NCI-H2081 (cell line): Measurements from ENCODE around the gene APOBEC3B.
"Not testable (repeated sequence)": the region's sequence is repeated elsewhere in the genome, so short reads cannot be mapped to it uniquely, and the experiment has no call there.

Source experiments
- DNase-seq, 2 experiments: peaks; one replicate each; lab custom pipeline; 2025; lab: John Stamatoyannopoulos, UW

Gene APOBEC3B

DNA sequence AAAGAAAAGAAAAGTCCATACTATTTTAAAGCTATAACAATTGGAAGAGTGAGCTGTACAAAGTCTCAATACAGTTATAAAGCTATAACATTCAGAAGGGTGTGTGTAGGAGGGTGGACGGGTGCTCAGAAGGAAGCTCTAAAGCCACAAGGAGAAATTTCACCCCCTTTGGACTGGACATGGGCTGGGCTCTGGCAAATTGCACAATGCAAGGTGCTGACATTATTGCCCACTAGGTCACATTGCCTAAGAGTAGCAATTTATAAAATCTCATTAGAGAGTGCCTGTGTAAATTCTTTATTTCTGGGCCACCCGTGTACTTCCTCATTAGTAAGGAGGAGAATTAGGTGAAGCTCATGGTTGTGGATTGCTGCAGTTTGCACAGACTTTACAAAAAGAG is 30.4 kb upstream of the APOBEC3B start:
- DNase-seq = no peak

DNA sequence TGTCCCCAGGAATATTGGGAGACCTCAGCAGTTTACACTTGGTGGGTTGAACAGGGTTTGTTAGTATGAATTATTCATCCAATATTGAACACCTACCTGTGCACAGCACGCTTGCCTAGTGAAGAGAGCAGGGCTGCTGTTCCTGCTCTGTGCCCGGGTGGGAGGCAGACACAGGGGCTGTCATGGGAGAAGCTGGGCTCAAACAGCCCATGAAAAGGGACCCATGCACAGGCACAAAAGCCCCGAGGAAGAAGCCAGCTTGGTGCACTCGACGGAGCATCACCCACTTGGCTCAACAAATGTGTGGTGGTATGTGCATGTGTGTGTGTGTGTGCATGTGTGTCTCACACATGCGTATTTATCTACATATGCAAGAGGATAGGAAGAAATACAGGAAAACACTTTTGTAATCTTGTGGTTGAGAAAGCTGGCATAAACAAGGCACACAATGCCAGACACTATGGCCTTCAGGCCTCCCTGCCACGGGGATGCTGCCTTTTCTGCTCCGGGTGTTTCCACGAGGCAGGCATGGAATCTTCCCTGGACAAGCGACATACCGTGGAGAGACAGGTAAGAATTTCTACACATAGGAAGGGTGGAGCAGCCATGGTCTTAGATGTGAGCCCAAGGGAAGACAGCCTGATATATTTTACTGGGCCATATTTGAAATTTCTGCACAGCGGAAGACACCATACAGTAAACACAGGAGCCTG is 29.7 kb upstream of the APOBEC3B start:
- no peak for DNase-seq

DNA sequence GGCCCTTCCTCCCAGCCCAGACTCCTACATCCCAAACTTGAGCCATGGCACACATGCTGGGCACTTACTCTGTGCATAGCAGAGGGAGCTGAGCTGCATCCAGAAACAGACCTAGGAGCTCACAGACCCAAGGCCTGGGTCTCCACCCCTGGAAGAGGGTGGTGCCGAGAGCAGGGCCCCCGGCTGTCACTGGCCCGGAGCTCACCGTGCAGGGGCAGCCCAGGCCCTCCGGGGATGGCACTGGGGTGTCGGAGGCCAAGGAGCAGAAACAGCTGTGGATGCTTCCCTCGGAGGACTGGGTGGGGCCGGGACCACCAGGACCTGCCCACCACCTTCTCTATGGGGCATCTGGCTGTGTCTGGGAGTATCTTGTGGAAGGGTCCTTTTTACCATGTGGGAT is 29.1 kb upstream of the APOBEC3B start:
- no peak for DNase-seq

DNA sequence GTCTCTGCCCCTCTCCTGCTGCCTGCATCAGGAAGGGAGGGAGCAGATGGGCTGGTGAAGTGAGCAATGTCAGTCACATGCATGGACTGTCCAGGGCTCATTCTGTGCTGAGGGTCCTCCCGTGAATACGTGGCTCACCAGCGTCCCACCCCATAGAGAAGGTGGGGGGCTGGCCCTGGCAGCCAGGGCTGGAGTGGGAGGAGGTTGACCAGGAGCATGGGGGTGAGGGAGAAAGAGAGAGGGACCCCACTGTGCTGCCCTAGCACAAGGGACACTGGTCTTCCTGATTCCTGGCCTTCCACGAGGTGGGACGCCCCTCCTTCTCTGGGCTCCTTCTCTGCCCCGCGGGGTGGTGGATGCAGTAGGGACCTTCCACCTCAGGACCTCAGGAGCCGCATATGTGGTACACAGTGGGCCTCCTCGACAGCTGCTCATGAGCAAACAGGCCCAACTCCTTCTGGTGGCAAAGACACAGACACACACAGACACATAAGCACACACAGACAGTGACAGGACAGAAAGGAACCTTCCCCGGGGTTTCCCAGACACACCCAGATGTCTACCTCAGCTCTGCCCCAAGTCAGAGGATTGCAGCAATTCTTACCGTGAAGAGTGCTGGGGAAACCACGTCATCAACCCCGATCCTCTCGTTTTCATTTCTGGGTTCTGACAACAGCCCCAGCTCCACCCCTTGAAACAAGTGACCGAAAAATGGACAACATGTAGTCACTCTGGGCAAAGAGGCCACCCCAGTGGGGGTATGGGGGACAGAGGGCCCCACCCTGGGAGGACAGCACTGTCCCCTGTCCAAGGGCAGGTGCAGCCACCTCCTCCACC is 28.4 kb upstream of the APOBEC3B start:
- DNase-seq = no peak

DNA sequence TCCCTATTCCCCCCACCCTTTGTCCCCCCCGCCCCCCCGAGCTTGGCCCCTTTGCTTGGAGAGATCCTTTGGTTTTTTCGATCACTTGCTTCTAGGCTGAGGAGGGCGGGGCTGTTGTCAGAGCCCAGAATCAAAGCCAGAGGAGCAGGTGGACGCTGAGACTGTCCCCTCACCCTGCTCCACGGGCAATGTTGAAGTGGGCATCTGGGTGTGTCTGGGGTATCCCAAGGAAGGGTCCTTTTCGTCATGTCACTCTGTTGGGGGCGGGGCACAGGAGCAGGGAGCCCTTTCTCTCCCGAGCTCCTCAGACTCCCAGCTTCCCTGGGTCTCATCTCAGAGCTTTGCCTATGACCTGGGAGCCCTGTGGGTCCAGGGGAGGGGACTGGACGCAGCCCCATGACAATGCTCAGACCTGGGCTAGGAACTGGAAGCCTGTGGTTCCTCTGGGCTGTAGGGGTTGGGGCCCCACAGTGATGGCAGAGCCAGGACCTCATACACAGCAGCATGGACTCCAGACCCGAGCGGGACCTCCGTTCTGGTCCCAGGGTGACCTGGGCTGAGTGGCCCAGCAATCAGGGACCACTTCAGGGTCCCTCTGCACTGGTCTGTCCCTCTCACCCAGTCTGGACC is 27.6 kb upstream of the APOBEC3B start:
- DNase-seq = no peak

DNA sequence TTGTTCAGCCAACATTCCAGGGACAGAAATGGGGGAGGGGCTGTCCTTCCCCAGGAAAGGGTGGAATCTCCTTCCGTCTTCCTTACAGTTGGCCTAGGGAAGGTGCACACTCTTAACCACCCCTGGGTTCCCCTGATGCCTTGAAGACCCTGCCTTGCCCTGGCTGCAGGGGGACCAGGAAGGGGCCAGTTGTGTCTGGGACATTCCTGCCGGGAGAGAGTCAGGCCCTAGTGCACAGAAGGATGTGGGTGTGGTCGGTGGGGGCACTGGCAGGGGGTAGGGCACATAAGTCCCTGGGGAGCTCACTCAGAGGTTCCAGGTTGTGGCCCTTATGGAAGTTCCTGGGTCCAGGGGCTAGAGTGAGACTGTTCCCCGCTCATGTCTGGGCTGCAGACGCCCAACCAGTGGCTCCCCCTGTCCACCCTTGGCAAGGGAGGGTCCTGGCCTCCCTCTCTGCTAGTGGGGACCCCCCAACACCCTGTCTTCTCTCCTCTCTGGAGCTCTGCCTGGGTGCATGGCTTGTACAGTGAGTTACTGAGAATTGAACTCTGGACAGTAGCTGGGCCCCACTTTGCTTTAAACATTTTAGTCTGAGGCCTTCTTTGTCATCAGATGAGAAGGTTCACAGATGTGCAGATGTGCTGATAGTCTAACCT is 26.8 kb upstream of the APOBEC3B start:
- DNase-seq = no peak

DNA sequence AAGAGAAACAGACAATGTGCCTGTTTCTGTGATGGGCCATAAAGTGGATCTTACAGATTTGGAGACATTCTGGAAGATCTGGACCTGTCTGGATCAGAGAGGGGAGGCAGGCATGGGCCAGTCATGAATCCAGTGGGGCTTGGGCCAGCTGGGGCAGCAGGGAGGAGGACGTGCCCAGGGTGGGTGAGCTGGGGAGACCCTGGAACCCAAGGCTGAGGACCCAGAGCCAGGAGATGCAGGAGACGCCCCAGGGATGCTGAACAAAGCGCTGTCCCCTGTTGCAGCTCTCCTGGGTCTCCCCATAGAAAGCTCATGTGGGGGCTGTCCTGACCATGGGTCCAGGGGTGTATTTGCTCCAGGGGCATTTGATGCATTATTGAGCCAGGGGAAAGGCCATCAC is 26.2 kb upstream of the APOBEC3B start:
- no peak for DNase-seq

DNA sequence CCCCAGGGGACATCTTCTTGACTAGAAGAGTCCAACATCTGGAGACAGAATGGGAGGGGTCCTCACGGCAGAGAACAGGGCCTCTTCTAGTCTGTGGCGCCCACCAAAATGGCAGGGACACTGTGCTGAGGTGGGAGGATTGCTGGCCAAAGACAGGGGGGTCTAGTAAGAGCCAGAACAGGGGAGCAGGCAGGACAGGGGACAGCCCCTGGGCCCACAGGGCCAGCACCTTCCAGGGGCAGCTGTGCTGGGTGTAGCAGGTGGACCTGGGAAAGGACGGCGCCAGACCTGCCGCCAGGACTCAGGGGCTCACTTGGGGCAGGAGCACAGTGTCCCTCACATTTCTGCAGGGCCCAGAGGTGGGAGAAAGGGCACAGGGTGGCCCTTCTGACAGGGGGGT is 25.6 kb upstream of the APOBEC3B start:
- no peak for DNase-seq

DNA sequence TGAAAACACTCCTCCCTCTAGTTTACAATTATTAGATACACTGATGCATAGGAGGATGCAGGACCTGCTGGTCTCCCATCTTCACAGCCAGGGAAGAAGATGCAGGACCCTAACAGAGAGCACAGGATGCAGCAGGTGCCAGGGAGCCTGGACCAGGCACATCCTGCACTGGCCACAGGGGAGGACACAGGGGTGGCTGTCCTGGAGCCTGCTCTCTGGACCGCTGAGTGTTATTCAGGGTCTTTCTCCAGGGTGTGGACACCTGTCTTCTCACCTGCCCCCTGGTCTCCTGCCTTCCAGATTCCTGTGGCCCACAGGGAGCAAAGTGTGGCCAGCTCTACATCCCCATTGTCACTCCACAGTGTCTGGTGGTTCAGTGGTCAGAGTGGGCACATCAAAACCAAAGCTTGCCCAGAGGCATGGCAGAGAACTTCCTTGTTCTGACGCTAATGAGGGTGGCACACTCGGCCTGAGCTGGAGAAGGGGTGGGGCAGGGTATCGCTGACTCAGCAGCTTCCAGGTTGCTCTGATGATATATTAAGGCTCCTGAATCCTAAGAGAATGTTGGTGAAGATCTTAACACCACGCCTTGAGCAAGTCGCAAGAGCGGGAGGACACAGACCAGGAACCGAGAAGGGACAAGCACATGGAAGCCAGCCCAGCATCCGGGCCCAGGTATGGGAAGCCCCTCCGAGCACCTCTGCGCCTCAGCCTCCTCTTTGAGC is 24.9 kb upstream of the APOBEC3B start, which contains the start of gene APOBEC3A:
Gene APOBEC3A, plus strand, starts transcription at position 564 of the 725 bp plus-strand sequence. Its CDS starts 83 bp downstream, at position 647.
- no peak for DNase-seq

DNA sequence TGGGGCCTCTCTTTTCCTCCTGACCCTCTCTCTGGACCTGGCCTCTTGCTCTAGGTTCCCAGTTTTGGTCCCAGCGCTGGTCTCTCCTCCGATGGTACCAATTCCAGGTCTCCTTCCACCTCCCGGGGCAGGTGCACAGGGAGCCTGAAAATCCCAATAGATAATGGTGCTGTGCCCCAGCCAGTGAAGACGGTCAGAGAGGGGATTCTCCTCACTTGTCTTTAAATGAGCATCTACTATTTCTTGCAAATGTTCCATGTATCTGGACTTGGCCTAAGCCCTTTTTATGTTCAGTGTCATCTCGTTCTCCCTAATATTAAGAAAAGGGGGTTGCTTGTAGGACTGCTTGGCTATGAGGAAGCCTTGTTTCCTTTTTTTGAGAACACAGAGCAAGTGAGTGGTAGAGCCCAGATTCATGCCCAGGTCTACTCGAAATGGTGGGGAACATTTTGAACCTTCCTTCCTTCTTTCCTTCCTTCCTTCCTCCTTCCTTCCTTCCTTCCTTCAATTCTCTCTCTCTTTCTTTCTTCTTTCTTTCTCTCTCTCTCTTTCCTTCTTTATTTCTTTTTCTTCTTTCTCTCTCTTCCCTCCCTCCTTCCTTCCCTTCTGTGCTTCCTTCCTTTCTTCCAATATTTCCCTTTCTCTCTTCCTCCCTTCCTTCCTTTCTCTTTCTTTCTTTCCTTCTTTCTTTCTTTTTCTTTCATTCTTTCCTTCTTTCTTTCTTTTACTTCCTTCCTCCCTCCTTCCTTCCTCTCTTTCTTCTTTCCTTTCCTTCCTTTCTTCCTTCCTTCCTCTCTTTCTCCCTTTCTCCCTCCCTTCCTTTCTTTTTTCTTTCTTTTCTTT is 24.1 kb upstream of the APOBEC3B start:
- no peak for DNase-seq

DNA sequence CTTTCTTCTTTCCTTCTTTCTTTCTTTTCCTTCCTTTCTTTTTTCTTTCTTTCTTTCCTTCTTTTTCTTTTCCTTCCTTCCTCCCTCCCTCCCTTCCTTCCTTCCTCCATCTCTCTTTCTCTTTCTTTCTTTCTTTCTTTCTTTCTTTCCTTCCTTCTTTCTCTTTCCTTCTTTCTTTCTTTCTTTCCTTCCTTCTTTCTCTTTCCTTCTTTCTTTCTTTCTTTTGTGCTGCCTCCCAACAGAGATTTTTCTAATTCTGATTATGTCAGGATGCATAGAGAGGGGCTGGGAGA is 23.6 kb upstream of the APOBEC3B start:
- DNase-seq = not testable (repeated sequence)

DNA sequence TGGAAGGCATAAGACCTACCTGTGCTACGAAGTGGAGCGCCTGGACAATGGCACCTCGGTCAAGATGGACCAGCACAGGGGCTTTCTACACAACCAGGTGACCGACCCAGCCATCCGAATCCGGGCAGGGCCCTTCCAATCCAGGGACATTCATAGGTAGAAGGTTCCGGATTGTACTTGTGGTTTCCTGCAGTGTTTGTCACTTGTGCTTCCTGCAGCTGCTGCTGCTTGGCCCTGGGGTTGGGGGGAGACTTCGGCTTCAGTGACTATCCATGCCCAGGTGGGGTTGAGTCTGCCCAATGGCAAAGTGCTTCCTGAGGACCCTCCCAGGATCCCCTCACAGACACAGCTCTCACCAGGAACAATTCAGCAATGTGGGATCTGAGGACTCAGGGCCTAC is 22.6 kb upstream of the APOBEC3B start:
- no peak for DNase-seq

DNA sequence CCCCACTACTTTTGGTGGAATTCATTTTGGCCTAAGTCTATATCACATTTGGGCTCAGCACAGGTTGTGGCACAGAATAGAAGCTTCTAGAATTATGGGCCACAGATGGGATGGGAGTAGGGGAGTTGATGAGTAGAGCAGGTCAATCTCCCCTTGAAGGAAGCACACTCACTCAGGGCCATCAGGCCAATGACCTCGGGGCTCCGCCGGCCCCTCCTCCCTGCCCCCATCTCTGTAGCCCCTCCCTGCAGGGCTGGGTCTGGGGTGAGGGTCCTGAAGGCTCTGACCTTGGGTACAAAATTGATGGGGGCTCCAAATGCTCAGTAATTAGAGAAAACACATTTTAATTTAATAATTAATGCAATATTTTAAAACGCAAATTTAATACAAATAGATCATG is 21.5 kb upstream of the APOBEC3B start:
- not testable (repeated sequence) for DNase-seq

DNA sequence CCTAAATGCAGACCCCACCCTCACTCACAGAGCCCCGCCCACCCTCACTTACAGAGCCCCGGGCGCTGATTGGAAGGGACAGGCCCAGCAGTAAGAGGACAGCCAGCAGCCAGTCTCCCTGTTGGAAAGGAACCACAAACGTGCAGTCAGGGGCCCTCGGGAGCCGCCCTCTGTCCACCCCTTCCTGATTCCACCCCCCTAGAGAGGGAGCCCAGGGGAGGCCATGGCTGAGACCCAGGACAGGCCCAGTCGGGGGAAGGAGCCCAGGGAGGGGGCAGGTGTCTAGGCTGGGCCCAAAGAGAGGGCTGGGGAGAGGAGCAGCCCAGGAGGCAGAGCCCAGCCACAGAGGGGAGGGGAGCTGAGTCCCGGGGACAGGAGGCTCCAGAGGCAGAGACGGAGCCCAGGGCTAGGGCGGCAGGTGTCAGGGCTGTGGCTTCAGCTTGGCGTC is 18.8 kb upstream of the APOBEC3B start:
- not testable (repeated sequence) for DNase-seq

DNA sequence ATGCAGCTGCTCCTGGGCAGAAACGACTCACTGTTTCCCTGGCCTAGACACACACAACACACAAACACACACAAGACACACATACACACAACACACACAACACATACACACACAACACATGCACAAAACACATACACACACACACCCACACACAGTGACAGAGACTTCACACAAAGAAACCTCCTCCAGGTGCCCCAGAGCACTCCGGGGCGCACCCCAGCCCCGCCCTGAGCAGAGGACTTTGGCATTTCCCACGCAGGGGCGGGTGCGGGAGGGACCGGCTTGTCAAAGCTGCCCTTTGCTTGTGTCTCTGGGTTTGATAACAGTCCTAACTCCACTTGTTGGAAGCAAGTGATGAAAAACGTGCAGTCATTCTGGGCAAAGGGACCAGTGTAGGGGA is 18.3 kb upstream of the APOBEC3B start:
- DNase-seq = no peak

DNA sequence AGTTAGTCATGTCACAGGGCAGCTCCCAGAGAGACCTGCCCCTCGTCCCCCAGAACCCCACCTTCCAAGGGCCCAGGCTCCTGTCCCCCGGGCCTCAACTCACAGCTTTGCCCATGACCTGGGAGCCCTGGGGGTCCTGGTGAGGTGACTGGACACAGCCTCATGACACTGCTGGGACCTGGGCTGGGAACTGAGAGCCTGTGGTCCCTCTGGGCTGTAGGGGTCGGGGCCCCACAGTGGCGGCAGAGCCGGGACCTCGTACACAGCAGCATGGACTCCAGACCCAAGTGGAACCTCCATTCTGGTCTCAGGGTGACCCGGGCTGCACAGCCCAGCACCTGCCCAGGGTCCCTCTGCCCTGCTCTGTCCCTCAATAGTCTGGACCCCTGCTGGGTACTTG is 17.8 kb upstream of the APOBEC3B start:
- no peak for DNase-seq

DNA sequence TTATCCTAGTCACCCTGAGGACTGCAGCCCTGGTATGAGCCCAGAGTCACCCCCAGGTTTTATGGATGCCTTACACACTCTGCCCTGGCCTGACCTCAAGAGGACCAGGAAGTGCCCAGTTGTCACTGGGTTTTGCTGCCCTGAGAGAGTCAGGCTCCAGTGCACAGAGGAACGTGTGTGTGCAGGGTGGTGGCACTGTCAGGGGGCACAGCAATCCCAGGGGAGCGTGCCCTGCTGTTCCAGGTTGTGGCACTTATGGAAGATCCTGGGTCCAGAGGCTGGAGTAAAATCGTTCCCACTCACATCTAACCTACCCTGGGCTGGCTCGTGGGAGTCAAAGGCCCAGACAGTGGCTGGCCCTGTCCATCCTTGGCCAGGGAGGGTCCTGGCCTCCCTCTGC is 17.2 kb upstream of the APOBEC3B start:
- DNase-seq = no peak

DNA sequence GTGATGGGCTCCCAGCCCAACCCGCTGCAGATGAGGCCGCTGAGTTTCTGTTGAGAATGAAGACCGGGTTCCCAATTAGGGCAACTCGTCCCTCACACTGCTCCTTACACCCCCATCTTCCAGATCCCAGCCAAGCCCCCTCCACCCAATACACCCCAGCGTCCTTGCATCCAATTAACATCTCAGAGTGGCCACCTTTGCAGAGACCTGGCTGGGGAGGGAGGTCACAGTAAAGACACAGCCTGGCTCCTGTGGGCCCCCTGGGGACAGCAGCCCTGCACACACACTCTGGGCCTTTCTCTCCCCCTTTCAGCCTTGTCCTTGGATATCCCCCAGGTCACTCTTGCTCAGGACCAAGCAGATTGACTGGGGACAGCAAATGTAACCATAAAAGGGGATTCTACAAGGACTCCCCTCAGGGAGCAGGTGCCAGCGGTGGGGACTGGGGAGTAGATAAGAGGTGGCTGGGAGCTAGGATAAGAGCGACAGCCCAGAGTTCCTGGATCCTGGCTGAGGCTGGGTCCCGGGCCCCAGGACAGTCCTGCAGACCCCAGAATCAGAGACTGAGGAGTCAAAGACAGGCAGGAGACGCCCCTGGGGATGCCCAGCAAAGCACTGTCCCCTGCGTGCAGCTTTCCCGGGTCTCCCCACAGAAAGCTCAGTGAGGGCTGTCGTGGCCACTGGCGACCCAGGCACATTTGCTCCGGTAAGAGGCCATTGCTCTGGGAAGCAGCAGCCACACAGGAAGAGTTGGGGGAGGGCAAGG is 16.4 kb upstream of the APOBEC3B start:
- DNase-seq = no peak

DNA sequence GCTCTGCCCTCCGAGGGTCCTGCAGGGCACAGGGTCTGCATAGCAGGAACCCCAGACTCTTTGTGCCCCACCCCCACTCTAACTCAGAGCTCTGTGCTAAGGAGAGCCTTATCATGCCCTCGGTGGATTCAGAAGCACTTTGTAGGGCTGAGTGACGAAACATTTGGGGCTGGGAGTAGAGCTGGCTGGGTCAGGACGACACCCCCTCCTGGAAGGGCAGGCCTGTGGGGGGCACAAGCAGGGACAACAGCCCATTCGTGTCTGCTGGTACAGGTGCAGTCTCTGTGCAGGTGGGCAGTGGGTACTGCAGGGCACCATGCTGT is 15.8 kb upstream of the APOBEC3B start:
- DNase-seq = no peak

DNA sequence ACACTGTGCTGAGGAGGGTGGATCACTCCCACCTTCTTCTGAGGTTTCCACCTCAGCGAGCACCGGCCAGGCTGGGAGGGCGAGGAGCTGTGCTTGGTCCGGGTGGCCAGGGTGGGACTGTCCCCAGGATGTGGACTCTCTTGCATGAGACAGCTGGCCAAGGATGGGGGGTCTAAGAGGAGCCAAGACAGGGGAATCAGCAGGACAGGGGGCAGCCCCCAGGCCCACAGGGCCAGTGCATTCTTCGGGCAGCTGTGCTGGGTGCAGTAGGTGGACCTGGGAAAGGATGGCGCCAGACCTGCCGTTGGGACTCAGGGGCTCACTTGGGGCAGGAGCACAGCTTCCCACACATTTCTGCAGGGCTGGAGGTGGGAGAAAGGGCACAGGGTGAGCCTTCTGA is 15.2 kb upstream of the APOBEC3B start:
- DNase-seq = no peak
